ENCODE data around the gene KLF7.
A peak's percentile ranks its signal among the peaks of the same experiment; 100 is the strongest.

The KLF7 gene

DNA sequence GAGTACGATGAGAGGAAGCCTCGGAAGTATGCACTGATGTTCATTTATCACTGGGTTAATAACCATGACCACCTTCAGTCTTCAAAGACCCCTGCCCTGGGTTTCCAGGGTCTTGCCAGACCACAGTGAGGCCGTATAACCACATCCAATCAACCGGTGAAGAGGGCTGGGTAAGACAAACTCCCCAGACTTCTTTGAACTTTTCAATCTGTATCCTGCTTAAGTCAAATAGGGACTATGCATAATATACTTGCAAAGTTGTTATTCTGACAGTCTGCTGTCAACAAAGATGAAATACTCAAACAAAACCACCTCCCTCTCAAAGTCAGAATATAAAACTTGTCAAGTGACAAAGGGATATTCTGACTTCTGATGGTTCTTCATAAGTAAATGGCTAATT, 54.0 kb downstream of the KLF7 start:
- DNase-seq (ENCODE audit: insufficient read length, low spot score) (no peak), FAIRE-seq (no peak)
- no peak for TF ChIP-seq SPI1 (IDR thresholded peaks at IDR 0.05; ENCODE audit: low read depth, low read length)
- TF ChIP-seq PAX5 (IDR thresholded peaks at IDR 0.05; ENCODE audit: insufficient read depth, low read length, severe bottlenecking), result no peak
- TF ChIP-seq TAF1 (IDR thresholded peaks at IDR 0.05; ENCODE audit: low read depth, low read length), result no peak
- TF ChIP-seq POLR2A (IDR thresholded peaks at IDR 0.05; ENCODE audit: low read depth, low read length), result no peak
- no peak for TF ChIP-seq POLR2AphosphoS5 (IDR thresholded peaks at IDR 0.05; ENCODE audit: low read depth, low read length)

DNA sequence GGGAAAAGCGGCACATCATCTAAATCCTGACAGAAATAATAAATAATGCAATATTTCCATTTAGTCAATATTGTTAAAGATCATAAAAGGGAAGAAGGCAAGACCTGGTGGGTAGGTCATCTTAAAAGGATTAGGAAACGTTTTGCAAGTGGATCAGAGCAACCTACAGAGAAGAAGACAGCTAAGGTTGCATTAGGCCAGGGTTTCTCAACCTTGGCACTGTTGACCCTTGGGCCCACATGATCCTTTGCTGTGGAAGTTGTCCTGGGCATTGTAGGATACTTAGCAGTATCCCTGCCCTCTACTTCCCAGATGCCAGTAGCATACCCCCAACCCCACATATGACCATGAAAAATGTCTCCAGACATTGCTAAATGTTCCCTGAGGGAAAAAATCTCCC, 55.0 kb downstream of the KLF7 start:
- TF ChIP-seq SPI1 (IDR thresholded peaks at IDR 0.05; ENCODE audit: low read depth, low read length), result no peak
- no peak for TF ChIP-seq POLR2A (IDR thresholded peaks at IDR 0.05; ENCODE audit: low read depth, low read length)
- TF ChIP-seq PAX5 (IDR thresholded peaks at IDR 0.05; ENCODE audit: insufficient read depth, low read length, severe bottlenecking), result no peak
- no peak for TF ChIP-seq POU2F2 (IDR thresholded peaks at IDR 0.05; ENCODE audit: low read depth, low read length)
- no peak for TF ChIP-seq POLR2AphosphoS5 (IDR thresholded peaks at IDR 0.05; ENCODE audit: low read depth, low read length)
- no peak for TF ChIP-seq TAF1 (IDR thresholded peaks at IDR 0.05; ENCODE audit: low read depth, low read length)
- FAIRE-seq (no peak), DNase-seq (ENCODE audit: insufficient read length, low spot score) (no peak)

DNA sequence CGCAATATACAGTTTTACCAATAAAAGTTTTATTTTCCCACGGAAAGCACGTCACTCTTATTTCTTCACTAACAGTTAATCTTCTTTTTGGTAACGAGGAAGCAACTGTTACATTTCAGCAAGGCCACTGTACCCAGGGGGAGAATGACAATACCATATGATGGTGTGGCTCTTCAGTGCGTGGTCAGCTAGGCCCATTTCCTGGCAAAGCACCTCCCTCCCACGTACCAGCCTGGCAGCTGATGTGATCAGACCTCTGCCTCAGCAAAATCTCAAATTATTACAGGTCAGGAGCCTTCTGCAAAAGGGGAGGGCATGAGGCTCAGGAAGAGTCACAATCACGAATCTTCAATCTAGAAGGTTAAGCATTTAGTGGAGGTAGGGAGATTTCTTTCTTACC, 55.4 kb downstream of the KLF7 start:
- no peak for FAIRE-seq

GRCh38 chr2:207109768-207110167, 56.0 kb downstream of the KLF7 start:
- DNase-seq (ENCODE audit: insufficient read length, low spot score), result no peak
- TF ChIP-seq POU2F2 (IDR thresholded peaks at IDR 0.05; ENCODE audit: low read depth, low read length), result no peak
- FAIRE-seq, result no peak

More for the DNA sequence above, 55.4 kb downstream of the KLF7 start:
- TF ChIP-seq PAX5 (IDR thresholded peaks at IDR 0.05; ENCODE audit: insufficient read depth, low read length, severe bottlenecking), result no peak
- no peak for TF ChIP-seq SPI1 (IDR thresholded peaks at IDR 0.05; ENCODE audit: low read depth, low read length)
- TF ChIP-seq TAF1 (IDR thresholded peaks at IDR 0.05; ENCODE audit: low read depth, low read length), result no peak
- TF ChIP-seq POLR2A (IDR thresholded peaks at IDR 0.05; ENCODE audit: low read depth, low read length), result no peak
- TF ChIP-seq POLR2AphosphoS5 (IDR thresholded peaks at IDR 0.05; ENCODE audit: low read depth, low read length), result no peak
- TF ChIP-seq POU2F2 (IDR thresholded peaks at IDR 0.05; ENCODE audit: low read depth, low read length), result no peak
- DNase-seq (ENCODE audit: insufficient read length, low spot score), result no peak

- no peak for FAIRE-seq
- TF ChIP-seq TAF1 (IDR thresholded peaks at IDR 0.05; ENCODE audit: low read depth, low read length), result no peak
- no peak for TF ChIP-seq POLR2A (IDR thresholded peaks at IDR 0.05; ENCODE audit: low read depth, low read length)
- no peak for TF ChIP-seq POLR2AphosphoS5 (IDR thresholded peaks at IDR 0.05; ENCODE audit: low read depth, low read length)
- no peak for TF ChIP-seq SPI1 (IDR thresholded peaks at IDR 0.05; ENCODE audit: low read depth, low read length)
- no peak for TF ChIP-seq POU2F2 (IDR thresholded peaks at IDR 0.05; ENCODE audit: low read depth, low read length)
- no peak for TF ChIP-seq PAX5 (IDR thresholded peaks at IDR 0.05; ENCODE audit: insufficient read depth, low read length, severe bottlenecking)
These were observed 57.3 kb downstream of the KLF7 start for GRCh38 chr2:207108440-207108839.

DNA sequence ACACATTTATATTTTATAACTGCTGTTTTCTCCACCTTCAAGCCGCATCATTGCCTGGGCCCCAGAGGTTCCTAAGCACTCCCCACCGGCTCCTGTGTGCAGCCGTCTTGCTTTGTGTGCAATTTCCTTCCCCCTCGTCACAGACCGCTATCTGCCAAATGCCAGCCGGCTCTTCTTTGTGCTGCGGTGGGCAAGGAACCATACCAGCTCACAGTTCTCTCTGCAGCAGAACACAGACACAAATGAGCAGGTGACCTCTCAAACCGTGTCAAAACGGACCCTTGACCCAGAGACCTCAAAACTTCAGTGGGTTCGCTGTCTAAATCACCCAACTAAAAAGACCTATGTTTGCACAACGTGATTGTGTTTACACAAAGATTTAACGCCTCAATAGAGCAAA, 58.2 kb downstream of the KLF7 start:
- no peak for DNase-seq (ENCODE audit: insufficient read length, low spot score)
- no peak for TF ChIP-seq POU2F2 (IDR thresholded peaks at IDR 0.05; ENCODE audit: low read depth, low read length)
- no peak for TF ChIP-seq TAF1 (IDR thresholded peaks at IDR 0.05; ENCODE audit: low read depth, low read length)
- no peak for TF ChIP-seq SPI1 (IDR thresholded peaks at IDR 0.05; ENCODE audit: low read depth, low read length)
- TF ChIP-seq POLR2AphosphoS5 (IDR thresholded peaks at IDR 0.05; ENCODE audit: low read depth, low read length), result no peak
- no peak for TF ChIP-seq POLR2A (IDR thresholded peaks at IDR 0.05; ENCODE audit: low read depth, low read length)
- no peak for TF ChIP-seq PAX5 (IDR thresholded peaks at IDR 0.05; ENCODE audit: insufficient read depth, low read length, severe bottlenecking)
- no peak for FAIRE-seq

More at GRCh38 chr2:207108440-207108839, 57.3 kb downstream of the KLF7 start:
- no peak for DNase-seq (ENCODE audit: insufficient read length, low spot score)

DNA sequence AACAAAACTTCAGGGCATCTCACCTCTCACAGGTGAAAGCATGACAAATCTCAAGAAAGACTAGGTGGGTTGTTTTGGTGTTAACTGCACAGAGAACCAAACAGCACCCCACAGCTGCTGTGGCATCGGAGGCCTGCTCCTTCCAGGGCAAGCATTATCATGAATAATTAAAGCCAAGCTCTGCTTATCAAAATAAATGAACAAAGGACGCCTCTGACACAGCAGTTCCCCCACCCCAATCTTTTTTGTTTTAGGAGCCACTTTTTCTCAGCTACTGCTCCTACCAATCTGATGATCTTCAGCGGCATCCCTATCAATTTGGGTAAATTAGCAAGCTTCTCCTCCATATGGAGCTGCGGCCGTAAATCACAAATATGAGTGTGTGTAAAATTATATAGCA, 58.6 kb downstream of the KLF7 start:
- DNase-seq (ENCODE audit: insufficient read length, low spot score), result no peak
- TF ChIP-seq POU2F2 (IDR thresholded peaks at IDR 0.05; ENCODE audit: low read depth, low read length) (no peak), POLR2AphosphoS5 (IDR thresholded peaks at IDR 0.05; ENCODE audit: low read depth, low read length) (no peak), PAX5 (IDR thresholded peaks at IDR 0.05; ENCODE audit: insufficient read depth, low read length, severe bottlenecking) (no peak), TAF1 (IDR thresholded peaks at IDR 0.05; ENCODE audit: low read depth, low read length) (no peak), POLR2A (IDR thresholded peaks at IDR 0.05; ENCODE audit: low read depth, low read length) (no peak)
- no peak for FAIRE-seq

DNA sequence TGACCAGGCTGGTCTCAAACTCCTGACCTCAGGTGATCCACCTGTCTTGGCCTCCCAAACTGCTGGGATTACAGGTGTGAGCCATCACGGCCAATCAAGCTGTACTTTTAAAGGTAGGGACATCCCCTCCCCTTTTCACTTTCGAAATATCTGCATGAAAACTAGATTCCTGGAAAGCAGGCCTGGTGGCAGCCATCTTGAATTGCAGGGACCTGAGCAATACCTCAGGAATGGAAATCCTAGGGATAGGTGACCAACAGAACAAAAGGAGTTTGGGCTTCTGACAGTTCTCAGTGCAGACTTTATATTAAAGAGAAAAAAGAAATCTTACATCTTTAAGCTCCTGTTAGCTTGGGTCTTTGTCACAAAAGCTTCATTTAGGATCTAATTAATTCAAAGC, 62.6 kb downstream of the KLF7 start:
- DNase-seq (ENCODE audit: insufficient read length, low spot score), result no peak
- TF ChIP-seq POLR2AphosphoS5 (IDR thresholded peaks at IDR 0.05; ENCODE audit: low read depth, low read length), result no peak
- TF ChIP-seq PAX5 (IDR thresholded peaks at IDR 0.05; ENCODE audit: insufficient read depth, low read length, severe bottlenecking), result no peak
- no peak for TF ChIP-seq SPI1 (IDR thresholded peaks at IDR 0.05; ENCODE audit: low read depth, low read length)
- no peak for TF ChIP-seq POU2F2 (IDR thresholded peaks at IDR 0.05; ENCODE audit: low read depth, low read length)
- TF ChIP-seq TAF1 (IDR thresholded peaks at IDR 0.05; ENCODE audit: low read depth, low read length), result no peak
- TF ChIP-seq POLR2A (IDR thresholded peaks at IDR 0.05; ENCODE audit: low read depth, low read length), result no peak
- FAIRE-seq, result no peak

DNA sequence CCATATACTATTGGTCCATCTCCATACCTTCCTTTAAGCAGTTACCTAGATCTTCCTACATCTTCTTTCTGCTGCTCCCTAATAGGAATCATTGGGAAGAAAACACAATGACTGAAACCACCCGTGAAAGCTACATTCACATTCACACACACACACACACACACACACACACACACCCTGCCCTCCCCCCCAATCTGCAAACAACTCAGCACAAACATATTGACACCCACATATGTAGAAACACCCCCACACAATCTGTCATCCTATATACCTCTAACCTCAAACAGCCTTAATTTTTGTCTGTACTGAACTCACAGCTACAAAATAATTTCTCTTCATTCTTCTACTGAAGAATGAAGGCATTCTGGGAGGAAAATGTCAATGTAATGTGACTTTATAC, 63.8 kb downstream of the KLF7 start:
- TF ChIP-seq TAF1 (IDR thresholded peaks at IDR 0.05; ENCODE audit: low read depth, low read length), result no peak
- no peak for TF ChIP-seq POLR2A (IDR thresholded peaks at IDR 0.05; ENCODE audit: low read depth, low read length)
- TF ChIP-seq POU2F2 (IDR thresholded peaks at IDR 0.05; ENCODE audit: low read depth, low read length), result no peak
- TF ChIP-seq POLR2AphosphoS5 (IDR thresholded peaks at IDR 0.05; ENCODE audit: low read depth, low read length), result no peak
- TF ChIP-seq SPI1 (IDR thresholded peaks at IDR 0.05; ENCODE audit: low read depth, low read length), result no peak
- no peak for TF ChIP-seq PAX5 (IDR thresholded peaks at IDR 0.05; ENCODE audit: insufficient read depth, low read length, severe bottlenecking)
- DNase-seq (ENCODE audit: insufficient read length, low spot score) (no peak), FAIRE-seq (no peak)

DNA sequence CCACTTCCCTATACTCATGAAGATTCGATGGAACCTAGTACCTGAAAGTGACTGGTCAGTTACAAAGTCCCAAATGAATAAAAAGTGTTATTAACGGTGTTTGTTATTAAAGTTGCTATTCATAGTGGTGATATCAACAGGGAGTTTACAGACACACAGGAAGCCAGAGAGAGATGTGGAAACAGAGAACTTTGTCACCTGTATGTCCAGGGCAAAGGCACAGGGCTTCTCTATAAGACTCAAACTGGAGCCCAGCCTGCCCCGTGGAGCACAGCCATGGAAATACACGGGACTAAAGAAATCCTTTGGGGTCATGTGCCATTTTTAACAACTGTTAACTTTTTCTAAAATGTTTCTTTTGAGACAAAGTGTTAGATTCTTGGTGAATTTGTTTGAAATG, 68.5 kb downstream of the KLF7 start:
- TF ChIP-seq SPI1 (IDR thresholded peaks at IDR 0.05; ENCODE audit: low read depth, low read length) (0 out of 2 replicates have a peak, but pooled peaks have one; percentile 34), POU2F2 (IDR thresholded peaks at IDR 0.05; ENCODE audit: low read depth, low read length) (no peak)
- FAIRE-seq (no peak), DNase-seq (ENCODE audit: insufficient read length, low spot score) (no peak)

Measured in GM12891 (cell line).